ENCODE data around the gene SH3BP4.
A peak's percentile ranks its signal among the peaks of the same experiment; 100 is the strongest.

SH3BP4 gene

DNA sequence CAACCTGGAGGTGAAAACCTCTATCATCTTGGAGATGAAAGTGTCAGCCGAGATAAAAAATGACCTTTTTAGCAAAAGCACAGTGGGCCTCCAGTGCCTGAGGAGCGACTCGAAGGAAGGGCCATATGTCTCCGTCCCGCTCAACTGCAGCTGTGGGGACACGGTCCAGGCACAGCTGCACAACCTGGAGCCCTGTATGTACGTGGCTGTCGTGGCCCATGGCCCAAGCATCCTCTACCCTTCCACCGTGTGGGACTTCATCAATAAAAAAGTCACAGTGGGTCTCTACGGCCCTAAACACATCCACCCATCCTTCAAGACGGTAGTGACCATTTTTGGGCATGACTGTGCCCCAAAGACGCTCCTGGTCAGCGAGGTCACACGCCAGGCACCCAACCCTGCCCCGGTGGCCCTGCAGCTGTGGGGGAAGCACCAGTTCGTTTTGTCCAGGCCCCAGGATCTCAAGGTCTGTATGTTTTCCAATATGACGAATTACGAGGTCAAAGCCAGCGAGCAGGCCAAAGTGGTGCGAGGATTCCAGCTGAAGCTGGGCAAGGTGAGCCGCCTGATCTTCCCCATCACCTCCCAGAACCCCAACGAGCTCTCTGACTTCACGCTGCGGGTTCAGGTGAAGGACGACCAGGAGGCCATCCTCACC lies 90.2 kb downstream of the SH3BP4 start:
- no peak for DNase-seq (ENCODE audit: low read depth)

- no peak for DNase-seq (ENCODE audit: low read depth)
Measured at GRCh38 chr2:235042576-235043515, 91.0 kb downstream of the SH3BP4 start.

DNA sequence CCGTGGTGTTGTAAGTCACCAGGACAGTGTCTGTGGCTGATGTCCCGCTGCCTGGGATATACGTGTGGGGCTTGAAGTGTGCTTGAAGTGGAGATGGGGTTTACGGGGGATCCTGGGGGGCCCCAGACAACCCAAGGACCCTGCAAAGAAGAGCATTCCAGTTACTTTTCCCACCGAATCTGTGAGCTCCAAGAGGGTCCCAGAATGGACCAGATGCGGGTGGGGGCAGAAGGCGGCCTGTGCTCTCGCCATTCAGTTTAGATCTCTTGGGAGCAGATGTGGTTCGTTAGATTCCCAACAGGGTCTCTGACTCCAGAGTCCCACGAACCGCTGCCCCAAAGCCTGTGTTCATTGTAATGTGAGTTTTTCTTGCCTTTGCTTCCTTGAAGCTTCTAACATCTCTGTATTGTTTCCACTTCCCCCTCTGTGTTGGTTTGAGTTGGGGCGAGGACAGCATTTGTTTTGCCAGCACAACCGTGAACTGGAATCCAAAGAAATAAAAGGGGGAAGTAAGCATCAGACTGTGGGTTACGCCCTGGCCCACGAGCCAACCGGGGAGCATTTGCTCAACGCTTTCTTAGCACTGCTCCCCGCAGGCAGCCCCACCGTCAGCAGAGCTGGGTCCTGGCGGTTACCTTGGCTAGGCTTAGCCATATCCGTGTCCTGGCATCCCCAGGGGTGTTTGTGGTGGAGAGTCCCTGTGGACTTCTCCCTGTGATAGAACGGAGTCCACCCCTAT lies 92.1 kb downstream of the SH3BP4 start:
- no peak for DNase-seq (ENCODE audit: low read depth)

DNA sequence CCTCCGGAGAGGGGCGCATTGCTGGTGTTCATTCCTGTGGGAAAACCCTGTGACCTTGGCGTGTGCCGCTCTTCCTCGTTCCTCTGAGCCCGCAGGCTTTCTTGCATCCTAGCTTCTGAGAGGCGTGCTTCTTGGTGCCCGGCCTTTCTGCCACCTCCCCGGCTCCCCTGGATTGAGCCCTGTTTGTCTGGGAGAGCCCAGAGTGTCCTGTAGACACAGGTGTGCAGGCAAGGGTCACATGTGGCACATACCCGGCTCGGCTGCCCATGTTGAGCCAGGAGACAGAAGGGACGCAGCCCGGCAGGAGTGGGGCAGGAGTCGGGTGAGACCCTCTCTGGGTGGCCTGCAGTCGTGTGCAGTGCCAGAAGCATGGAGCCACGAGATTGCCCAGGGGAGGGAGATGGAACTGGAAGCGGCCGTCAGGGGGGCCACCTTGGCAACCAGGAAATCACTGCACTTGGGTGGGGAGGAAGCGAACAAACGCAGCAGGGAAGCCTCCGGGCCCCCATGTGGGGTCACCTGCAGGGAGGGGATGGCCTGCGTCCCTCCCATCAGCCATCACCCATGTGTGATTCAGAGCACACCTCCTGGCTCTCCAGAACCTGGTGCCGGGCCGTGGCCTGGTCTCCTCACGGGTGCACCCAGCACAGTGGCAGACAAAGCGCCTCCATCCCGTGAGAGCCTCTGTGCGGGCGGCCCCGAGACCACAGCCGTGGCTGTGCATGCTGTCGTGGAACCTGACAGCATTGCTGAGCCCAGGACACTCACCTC lies 92.9 kb downstream of the SH3BP4 start:
- DNase-seq (ENCODE audit: low read depth): no peak

DNA sequence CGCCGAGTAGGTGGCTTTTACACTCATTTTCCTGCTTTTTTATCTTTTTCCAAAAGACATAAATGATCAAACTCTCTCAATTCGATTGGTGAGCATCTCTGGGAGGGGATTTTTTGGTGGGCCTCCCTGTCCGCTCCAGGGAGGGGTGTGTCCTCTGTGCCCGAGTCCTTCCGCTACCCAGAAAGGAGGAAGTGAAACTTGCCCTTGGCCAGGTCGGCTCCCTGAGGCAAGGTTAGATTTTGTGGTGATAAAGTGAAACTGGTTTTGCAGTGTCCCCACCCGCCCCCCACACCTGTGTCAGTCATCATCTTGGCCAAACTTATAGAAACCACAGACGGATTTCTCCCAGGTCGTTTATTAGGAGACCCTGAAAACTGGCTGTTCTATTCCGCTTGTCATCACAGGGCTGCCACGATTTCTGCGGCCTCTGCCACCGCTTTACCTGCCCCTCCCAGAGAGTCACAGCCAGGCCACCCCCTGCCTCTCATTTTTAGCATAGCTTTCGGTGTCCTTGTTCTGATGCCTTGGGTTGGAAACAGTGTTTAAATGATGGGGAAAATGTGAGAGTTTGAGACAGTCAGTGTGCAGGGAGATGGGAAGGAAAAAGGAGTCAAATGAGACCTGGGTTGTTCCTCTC lies 93.6 kb downstream of the SH3BP4 start:
- DNase-seq (ENCODE audit: low read depth): no peak

DNA sequence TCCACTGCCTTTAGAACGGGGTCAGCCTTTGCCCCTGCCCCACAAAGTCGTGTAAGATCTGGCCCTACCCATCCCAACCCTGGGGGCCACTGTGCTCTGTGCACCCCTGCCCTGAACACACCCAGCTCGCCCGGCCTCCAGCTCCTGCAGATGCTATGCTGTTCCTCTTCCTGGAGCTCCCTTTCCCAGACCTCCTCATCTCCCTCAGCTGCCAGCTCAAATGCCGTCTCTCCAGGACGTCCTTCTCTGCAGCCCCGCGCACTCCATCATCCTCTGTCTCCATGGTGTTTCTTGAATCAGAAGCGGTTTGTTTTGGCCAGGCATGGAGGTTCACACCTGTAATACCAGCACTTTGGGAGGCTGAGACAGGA lies 94.1 kb downstream of the SH3BP4 start:
- DNase-seq (ENCODE audit: low read depth): no peak

GRCh38 chr2:235046589-235046988 lies 94.8 kb downstream of the SH3BP4 start:
- no peak for DNase-seq (ENCODE audit: low read depth)

GRCh38 chr2:235047171-235048160 lies 95.6 kb downstream of the SH3BP4 start:
- DNase-seq (ENCODE audit: low read depth): no peak

DNA sequence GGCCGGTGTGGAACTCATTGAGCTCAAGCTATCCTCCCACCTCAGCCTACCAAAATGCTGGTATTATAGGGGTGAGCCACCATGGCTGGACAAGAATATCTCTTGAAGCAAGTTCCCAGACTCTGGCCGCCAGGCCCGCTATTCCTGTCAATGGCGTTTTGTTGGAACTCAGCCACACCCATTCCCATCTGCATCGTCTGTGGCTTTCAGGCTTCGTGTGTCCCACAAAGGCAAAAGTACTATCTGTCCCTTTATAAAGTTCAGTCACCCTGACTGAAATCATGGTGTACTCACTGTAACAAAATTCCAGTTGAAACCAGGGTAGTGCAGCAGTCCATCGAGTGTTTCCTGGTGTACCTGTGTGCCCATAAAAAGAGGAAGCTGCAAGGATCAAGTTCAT lies 96.7 kb downstream of the SH3BP4 start:
- DNase-seq (ENCODE audit: low read depth): no peak

GRCh38 chr2:235049069-235049468 lies 97.3 kb downstream of the SH3BP4 start:
- no peak for DNase-seq (ENCODE audit: low read depth)

DNA sequence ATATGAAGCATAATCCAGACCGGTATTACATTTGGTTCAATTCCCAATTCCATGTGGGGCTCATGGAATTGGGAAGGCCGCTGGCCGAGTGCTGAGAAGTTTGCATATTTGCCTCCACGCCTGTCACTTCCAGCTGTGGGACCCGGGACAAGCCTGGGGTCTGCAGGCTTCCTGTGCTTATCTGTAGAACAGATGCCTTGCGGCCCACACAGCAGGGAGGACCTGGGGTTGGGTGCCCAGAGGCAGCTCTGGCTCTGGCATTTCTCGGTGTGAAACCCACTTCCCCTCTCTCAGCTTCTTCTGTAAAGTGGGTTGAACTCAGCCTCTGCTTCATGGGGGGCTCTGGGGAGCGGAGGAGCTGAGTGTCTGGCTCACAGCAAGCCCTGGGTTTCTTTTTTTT lies 97.9 kb downstream of the SH3BP4 start:
- no peak for DNase-seq (ENCODE audit: low read depth)

DNA sequence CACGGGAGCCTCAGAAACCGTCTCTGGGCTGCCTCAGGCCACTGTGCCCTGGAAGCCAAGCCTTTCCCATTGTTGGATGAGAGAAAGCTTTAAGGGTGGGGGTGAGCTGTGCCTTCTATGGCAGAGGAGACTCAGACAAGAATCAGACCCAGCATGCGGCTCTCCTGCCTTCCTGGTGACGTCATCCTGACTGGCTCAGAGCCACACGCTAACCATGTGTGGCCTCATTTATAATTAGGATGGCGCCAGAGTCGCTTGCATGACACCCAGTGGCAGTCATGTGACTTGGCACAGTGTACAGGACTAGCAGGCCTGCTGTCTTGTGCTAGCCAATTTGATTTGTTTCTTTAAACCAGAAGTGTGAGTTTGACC lies 99.1 kb downstream of the SH3BP4 start:
- DNase-seq (ENCODE audit: low read depth): peak; percentile 73

DNA sequence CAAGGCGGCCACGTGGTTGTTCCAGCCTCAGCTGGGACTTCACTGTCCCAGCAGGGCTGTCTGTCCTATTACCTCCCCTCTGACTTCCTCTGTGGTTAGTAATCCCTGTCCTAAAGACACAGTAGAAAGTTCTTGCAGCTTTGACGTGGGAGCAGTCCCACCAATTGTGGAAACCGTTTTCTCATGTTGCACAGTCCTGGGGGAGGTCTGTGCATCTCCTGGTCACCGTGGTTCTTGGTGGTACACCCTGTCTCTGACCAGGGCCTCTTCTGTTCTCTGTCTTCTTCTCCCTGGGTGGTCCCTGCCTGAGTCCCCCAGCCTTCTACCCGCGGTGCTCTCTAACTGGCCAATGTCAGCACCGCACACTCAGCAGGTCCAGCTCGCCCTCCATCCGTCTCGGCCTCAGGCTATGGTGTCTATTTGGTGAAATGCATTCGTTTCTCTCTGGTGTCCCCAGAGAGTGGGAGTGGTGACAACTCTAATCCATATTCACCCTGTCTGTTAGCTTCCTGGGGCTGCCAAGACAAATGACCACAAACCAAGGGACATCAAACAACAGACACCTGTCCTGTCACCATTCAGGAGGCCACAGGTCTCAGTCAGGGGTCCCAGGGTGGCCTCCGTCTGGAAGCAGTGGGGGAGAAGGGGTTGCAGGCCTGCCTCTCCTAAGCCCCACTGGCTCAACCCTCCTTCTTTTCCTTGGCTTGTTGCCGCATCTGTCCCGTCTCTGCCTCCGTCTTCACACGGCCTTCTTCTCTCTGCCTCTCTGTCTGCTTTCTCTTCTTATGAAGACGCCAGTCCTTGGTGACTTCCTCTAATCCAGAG lies 99.8 kb downstream of the SH3BP4 start:
- no peak for DNase-seq (ENCODE audit: low read depth)

- DNase-seq (ENCODE audit: low read depth): no peak
Measured at GRCh38 chr2:235052514-235053354, 100.9 kb downstream of the SH3BP4 start.

GRCh38 chr2:235053651-235054050 lies 101.8 kb downstream of the SH3BP4 start:
- DNase-seq (ENCODE audit: low read depth): no peak

- no peak for DNase-seq (ENCODE audit: low read depth)
Measured at GRCh38 chr2:235054475-235054874, 102.7 kb downstream of the SH3BP4 start.

DNA sequence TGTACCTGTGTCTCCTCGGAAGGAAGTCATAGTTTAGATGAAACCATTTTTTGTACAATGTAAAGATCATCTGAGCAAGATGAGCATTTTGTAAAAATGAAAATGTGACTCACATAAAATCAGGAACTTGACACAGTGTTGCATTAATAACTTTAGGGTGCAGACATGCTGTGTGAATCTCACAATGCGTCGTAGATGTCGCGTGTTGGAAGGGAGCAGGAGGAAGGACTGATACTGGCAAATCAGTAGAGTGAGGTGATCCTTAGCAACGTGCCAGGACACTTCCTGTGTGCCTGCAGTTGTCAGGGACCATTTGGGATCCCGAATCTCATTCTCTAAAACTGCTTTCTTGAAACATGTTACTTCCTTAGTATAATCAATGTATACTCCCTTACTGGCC lies 103.1 kb downstream of the SH3BP4 start:
- DNase-seq (ENCODE audit: low read depth): no peak

DNA sequence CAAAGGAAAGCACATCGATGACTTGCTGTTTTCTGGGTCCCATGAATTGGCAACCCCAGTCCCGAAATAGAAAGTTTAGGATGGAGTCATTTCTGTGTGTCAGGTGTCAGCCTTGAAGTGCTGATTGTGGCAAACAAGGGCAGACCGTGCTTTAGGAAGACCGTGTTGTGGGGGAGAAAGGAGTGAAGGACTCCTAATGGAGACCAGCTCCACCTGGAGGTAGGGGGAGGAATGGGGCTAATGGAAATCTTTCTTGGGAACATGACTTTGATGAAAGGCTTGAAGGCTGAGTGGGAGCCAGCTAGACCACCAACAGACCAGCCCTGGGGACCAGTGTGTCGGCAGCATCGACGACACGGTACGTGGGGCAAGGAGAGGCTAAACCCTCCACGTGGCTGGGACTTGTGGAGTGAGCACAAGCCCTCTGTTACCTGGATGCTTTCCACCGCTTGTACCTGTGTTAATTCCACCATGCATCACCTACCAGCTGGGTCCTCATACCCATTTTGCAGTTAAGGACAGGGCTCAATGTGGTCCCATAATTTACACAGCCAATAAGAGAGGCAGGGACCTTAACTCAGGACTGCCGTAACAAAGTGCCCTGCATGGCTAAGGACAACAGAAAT lies 104.2 kb downstream of the SH3BP4 start:
- DNase-seq (ENCODE audit: low read depth): no peak

Data from stromal cell of bone marrow (primary cell).